Ovary (tissue), 9 donors: ENCODE results near the gene OOSP1. TPM values are rescaled to one million over a fixed set of nuclear protein-coding genes. Genes with fewer than 3 reads are reported as not detected.

Experiments used
- DNase-seq, 5 donors: peaks; one replicate each; pipeline ENCODE4 v3.0.0-alpha.2; 2019 to 2020
- H3K27ac ChIP-seq, 2 donors: fragments of 200-600 bp; one replicate each; pipeline versions ENCODE4 v1.5.1 to v1.8.0; 2019 to 2022
- H3K27me3 ChIP-seq: fragments of 200-600 bp; one replicate; pipeline ENCODE4 v1.8.0; 2022
- H3K36me3 ChIP-seq: fragments of 200-600 bp; sonication (generic); one replicate; pipeline ENCODE4 v1.5.1; 2019
- H3K4me1 ChIP-seq: one replicate; pipeline ENCODE4 v1.8.1; 2013; ENCODE audit warnings: mild to moderate bottlenecking, moderate library complexity; ENCODE audit not compliant: insufficient read depth
- H3K4me3 ChIP-seq: fragments of 200-600 bp; sonication (generic); one replicate; pipeline ENCODE4 v1.5.1; 2017
- H3K9me3 ChIP-seq, 2 donors: fragments of 200-600 bp in 1 of 2; sonication (generic) in 1 of 2; one replicate each; pipeline versions ENCODE4 v1.5.1 to v1.8.1; 2013 to 2019; ENCODE audit warnings: mild to moderate bottlenecking in 1 of 2, moderate library complexity in 1 of 2
- CTCF ChIP-seq, 3 donors: fragments of 450-650 bp in 2 of 3; fragments of 200-600 bp in 1 of 3; IDR thresholded peaks; one replicate each; pipeline versions ENCODE4 v1.5.1 to v1.8.0; 2016 to 2022; ENCODE audit warnings: antibody characterized with exemption in 3 of 3, mild to moderate bottlenecking in 1 of 3
- EP300 ChIP-seq: sonication (generic); formaldehyde crosslinking; IDR thresholded peaks from one replicate; pipeline ENCODE4 v1.6.1; 2017; ENCODE audit warnings: antibody characterized with exemption
- POLR2A ChIP-seq: fragments of 450-650 bp; IDR thresholded peaks from one replicate; pipeline ENCODE4 v1.6.1; 2017; ENCODE audit warnings: antibody characterized with exemption, mild to moderate bottlenecking, moderate library complexity
- WGBS, 3 donors: extraction: QIAGEN DNeasy Blood & Tissue Kit in 1 of 3; methylation state at CpG; one replicate each; pipeline versions ENCODE4 v1.1.5 to v1.1.7; 2013 to 2017; 5-methylcytosine and 5-hydroxymethylcytosine counted together
- intact Hi-C, 4 donors: fragments of 100-400 bp; cut with DNase I; formaldehyde crosslinking; loops; one replicate each; pipeline versions ENCODE4 v1.11.0 to v1.15.1; 2022 to 2023
- polyA plus RNA-seq, 2 donors: library from polyadenylated mRNA; stranded (reverse); fragments of 200-250 nt in 1 of 2; fragments of 350-450 nt in 1 of 2; fragmentation: Illumina TruSeq in 1 of 2; extraction: RNeasy Lipid Tissue Mini Kit (QIAGEN cat#74804) in 1 of 2; gene quantifications; one replicate each; pipeline ENCODE4 v1.2.3, GENCODE V29; 2013 to 2014
- total RNA-seq, 7 donors: library from RNA; depleted of rRNA in 2 of 7; stranded (reverse); fragments of >200 nt in 2 of 7; fragmentation: NEBNext Ultra II Directional in 3 of 7; extraction: Animal tissue kit (Norgen Biotek cat#: 25700) in 3 of 7; gene quantifications; one replicate each; pipeline versions ENCODE4 v1.1.0 to v1.2.4, GENCODE V29; 2016 to 2023
- donor health status: DM: no; HTN: no; CAD: no; lungs with moderate emphysema.
- donor health status: DM: no; HTN: no; CAD: no.
- donor health status: Bipolar disorder and iron deficiency.
- donor health status: DM: yes; HTN: yes; CAD: no.
- donor health status: DM: no; HTN: no; CAD: no.
- donor health status: DM: yes; HTN: yes; CAD: no.

OOSP1 gene
- total and polyA plus RNA-seq, 9 donors: not detected

- H3K27ac ChIP-seq: no peak overlapping the region
- no peaks in the 10 kb centered on the region for H3K27me3 ChIP-seq
- no peak for DNase-seq
- no peak for TF ChIP-seq CTCF (IDR thresholded peaks at IDR 0.05)
- no peak for TF ChIP-seq POLR2A
- TF ChIP-seq EP300: no peak
- peaks cover 0 to 14% of the 10 kb centered on the region in 2 donors for H3K9me3 ChIP-seq
- WGBS, 3 donors: 94% methylated on average over 2 of the region's 2 CpGs
- no peaks in the 10 kb centered on the region for H3K4me1 ChIP-seq
- intact Hi-C loops: no loop called here
- H3K4me3 ChIP-seq: no peak overlapping the region
- H3K36me3 ChIP-seq: no peaks in the 10 kb centered on the region
Observed at GRCh38 chr11:59918480-59918879, 19.8 kb upstream of the OOSP1 start.

GRCh38 chr11:59918987-59919589, 19.1 kb upstream of the OOSP1 start:
- WGBS, 3 donors: 42 to 47% (median 47%) methylated on average over 3 of the region's 3 CpGs
- Histone ChIP-seq H3K4me1 (no peaks in the 10 kb centered on the region), H3K4me3 (no peak overlapping the region), H3K27me3 (no peaks in the 10 kb centered on the region), H3K27ac (no peak overlapping the region), H3K36me3 (no peaks in the 10 kb centered on the region), H3K9me3 (peaks cover 0 to 18% of the 10 kb centered on the region in 2 donors)
- intact Hi-C loops: no loop called here
- TF ChIP-seq CTCF (IDR thresholded peaks at IDR 0.05) (no peak), EP300 (no peak), POLR2A (no peak)
- DNase-seq: no peak

- intact Hi-C loops: no loop called here
- TF ChIP-seq EP300 (no peak), CTCF (IDR thresholded peaks at IDR 0.05) (no peak), POLR2A (no peak)
Observed at GRCh38 chr11:59923813-59924212, 14.4 kb upstream of the OOSP1 start.

GRCh38 chr11:59931688-59932087, 6.5 kb upstream of the OOSP1 start:
- WGBS, 3 donors: 71 to 82% (median 79%) methylated on average over 1 of the region's 1 CpG
- TF ChIP-seq POLR2A: no peak
- TF ChIP-seq EP300: no peak
- TF ChIP-seq CTCF (IDR thresholded peaks at IDR 0.05): no peak
- intact Hi-C loops: no loop called here
- Histone ChIP-seq H3K4me3 (no peak overlapping the region), H3K9me3 (peaks cover 0 to 5% of the 10 kb centered on the region in 2 donors), H3K27me3 (no peaks in the 10 kb centered on the region), H3K36me3 (no peaks in the 10 kb centered on the region), H3K4me1 (no peaks in the 10 kb centered on the region), H3K27ac (no peak overlapping the region)
- no peak for DNase-seq

More at GRCh38 chr11:59923813-59924212, 14.4 kb upstream of the OOSP1 start:
- H3K27me3 ChIP-seq: no peaks in the 10 kb centered on the region
- no peak overlapping the region for H3K4me3 ChIP-seq
- no peak for DNase-seq
- H3K27ac ChIP-seq: no peak overlapping the region
- WGBS, 3 donors: 95% methylated on average over 6 of the region's 6 CpGs
- H3K9me3 ChIP-seq: peaks cover 0 to 18% of the 10 kb centered on the region in 2 donors
- no peaks in the 10 kb centered on the region for H3K36me3 ChIP-seq
- no peaks in the 10 kb centered on the region for H3K4me1 ChIP-seq
